GM10847 (cell line): ENCODE results near the gene MAGI1.

Experiments used
- POLR2A ChIP-seq: IDR thresholded peaks from 2 replicates; pipeline ENCODE4 v1.6.1; 2011; ENCODE audit not compliant: insufficient read length; ENCODE audit errors: extremely low read depth

Gene MAGI1

DNA sequence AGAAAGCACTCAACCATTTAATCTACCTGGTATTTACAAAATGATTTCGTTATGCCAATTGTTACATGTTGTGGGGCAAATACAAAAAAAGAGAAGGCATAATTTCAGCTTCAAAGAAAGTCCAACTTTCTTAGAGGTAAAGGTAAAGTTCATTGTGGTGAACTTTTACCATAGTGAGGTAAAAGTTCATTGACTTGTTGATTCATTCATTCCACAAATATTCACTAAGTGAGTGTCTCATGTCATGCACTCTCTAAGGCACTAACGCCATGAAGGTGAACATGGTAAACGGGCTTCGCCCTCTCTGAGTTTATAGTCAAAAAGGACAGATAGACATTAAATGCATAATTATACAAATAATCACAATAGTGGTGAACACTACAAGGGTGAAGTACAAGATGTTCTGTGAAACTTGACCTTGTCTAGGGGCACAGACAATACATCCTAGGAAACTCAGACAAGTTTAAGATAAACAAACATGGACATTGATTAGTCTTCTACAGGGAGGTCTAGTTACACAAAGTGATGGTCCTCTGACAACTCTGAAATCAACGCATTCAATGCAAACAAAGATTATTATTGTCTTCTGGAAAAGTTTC lies 378.6 kb downstream of the MAGI1 start:
- no peak for TF ChIP-seq POLR2A

DNA sequence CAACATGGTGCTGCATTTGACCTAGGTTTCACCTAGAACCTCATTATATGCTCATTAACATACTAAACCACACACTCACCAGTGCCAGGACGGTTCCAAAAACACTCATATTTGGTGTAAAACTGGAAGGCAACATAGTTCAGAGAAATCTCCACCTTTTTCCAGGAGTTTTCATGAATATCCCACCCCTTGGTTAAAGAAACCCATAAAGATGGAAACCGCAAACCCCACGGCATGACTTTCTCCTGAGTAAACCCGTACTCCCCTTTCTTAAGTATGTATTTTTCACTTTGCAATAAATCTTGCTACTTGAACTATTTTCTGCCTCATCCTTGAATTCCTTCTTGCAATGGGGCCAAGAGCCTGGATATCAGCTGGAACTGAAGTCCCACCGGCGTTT lies 379.3 kb downstream of the MAGI1 start:
- TF ChIP-seq POLR2A = no peak

DNA sequence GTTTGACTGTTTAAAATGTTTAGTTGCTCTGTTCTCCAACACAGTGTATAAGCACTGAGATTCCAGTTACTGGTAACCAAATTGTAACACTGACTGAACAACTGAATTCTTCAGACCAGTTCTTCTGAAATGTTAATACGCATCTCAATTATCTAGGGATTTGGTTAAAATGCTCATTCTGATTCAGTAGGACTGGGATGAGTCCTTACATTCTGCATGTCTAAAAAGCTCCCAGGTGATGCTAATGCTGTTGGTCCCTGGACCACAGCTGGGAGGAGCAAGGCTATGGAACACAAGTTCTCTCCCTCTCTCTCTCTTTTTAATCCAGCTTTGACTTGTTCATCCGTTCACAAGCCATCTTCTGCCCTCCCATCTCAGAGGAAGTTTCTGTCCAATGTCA lies 380.3 kb downstream of the MAGI1 start:
- no peak for TF ChIP-seq POLR2A

DNA sequence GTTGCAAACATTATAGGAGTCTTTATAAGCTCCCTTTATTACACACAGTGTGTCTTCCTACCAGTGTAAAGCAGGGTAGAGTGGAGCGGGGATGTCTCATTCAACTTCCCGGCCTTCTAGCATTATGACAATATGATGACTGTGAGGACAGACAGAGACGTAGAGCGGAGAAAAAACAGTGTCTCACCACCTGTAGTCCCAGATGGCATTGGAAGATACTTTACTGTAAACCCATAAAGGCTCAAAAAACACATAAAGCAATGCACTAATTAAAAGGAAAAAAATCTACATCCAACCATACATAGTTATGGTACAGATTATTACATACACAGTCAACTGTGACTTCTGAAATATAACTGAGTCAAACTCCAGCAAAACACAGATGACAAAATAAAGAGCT lies 383.7 kb downstream of the MAGI1 start:
- TF ChIP-seq POLR2A = no peak

DNA sequence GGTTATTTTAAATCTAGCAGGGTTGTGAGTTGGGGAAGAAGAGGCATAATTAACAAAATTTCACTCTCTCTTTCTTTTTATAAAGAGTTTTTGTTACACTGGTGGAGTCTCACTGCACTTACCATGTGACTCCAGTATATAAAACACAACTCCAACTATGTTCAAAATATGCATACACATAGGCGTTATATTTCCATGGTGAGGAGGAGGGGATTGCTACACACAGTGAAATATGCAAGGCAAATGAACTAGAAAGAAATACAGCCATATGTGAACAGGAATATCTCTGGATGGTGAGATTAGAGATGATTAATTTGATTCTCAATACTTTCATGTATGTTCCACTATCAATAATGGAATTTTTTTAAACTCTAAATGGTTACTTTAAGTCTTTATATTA lies 385.0 kb downstream of the MAGI1 start:
- no peak for TF ChIP-seq POLR2A

DNA sequence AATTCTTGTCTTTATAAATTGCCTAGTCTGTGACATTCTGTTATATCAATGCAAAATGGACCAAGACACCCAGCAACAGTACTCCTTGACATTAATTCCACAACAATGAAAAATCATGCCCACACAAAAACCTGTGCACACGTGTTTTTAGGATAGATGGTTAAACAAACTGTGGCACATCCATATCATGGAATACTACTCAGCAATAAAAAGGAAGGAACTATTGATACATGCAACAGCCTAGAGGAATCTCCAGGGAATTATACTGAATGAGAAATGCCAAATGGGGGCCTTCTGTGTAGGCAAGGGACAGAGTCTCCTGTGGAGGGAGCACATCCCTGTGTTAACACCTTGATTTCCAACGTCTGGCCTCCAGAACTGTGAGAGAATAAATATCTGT lies 388.5 kb downstream of the MAGI1 start:
- no peak for TF ChIP-seq POLR2A

DNA sequence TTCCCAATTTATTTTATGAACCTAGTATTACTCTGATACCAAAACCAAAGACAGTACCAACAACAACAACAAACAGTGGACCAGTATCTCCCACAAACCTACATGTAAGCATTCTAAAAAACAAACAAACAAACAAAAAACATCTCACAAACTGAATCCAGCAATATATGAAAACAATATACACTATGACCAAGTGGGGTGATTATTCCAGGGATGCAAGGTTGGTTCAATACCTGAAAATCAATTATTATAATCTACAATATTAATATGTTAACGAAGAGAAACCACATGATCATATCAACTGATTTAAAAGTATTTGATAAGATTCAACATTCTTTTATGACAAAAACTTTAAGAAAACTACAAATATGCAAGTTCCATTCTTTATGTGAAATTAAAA lies 391.3 kb downstream of the MAGI1 start:
- no peak for TF ChIP-seq POLR2A

DNA sequence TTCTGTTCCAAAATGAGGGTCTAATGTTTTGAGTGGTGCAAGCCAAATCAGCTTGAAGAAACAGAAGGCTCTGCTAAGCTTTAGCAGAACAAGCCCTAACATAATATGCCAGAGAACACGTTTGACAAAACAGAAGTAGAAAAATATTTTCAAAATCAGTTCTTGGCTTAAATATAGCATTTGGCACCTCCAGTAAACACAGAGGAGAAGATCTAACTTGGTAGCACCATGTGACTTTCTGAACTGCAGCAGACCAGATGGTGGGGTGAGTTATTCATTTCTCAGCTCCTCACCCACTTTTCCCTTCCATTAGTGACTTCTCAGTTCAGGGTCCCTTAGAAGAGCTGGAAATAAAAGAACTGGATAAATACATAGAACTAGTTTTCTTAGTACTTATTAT lies 395.8 kb downstream of the MAGI1 start:
- no peak for TF ChIP-seq POLR2A

DNA sequence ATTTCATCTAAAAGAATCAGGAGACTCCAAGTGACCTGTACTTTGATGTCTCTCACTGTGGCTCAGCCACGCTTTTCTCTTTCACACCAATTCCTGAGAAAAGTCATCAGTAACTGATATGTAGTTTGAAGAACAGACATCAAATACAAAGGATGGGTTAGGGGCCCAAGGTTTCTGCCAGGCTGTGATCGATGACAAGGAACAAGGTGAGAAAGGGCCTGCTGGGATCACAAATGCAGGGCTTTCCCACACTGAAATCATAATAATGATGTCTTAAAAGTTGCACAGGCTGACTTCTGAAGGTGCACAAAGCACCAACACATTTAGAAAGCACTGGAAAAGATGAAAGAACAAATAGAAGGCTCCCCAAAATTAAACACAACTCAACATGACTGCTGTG lies 396.9 kb downstream of the MAGI1 start:
- no peak for TF ChIP-seq POLR2A

DNA sequence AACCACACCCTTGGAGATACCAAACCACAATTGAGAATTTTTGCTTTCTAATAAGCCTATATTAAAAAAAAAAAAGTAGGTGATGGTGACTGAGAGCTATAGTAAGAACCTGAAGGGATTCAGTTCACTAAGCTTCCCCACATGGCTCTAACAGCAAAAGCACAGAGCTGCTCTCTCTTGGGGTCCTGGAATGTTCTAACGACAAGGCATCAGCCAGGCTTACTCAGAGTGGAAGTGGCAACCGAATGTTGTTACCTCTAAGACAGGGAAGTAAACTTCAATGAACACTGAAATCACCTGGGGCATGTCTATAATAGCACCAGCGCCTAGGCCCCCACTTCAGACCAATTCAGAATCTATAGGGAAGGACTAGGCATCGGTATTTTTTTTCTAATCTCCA lies 397.7 kb downstream of the MAGI1 start:
- no peak for TF ChIP-seq POLR2A

DNA sequence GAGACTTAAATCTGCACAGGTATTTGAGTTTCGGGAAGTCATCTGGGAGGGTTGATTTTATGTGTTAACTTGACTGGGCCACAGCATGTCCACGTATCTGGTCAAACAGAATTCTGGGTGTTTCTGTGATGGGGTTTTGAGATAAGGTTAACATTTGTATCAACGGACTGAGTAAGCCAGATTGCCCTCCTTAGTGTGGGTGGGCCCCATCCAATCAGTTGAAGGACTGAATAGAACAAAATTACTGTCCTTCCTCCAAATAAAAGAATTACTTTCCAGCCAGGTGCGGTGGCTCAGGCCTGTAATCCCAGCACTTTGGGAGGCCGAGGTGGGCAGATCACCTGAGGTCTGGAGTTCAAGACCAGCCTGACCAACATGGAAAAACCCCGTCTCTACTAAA lies 399.3 kb downstream of the MAGI1 start:
- no peak for TF ChIP-seq POLR2A

DNA sequence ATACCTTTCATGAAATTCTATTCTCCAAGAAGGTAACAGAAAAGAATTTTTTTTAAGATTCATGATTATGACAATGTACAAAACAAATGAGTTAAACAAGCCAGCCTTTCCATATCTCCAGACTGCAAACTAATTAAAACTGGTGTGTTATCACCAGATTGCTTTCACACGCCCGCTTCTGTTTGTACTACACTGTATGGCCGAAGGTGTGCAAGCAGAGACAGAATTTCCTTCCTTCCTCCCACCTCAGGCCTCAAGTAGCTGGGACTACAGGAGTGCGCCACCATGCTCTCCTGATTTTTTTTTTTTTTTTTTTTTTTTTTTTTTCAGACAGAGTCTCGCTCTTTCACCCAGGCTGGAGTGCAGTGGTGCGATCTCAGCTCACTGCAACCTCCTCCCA lies 400.4 kb downstream of the MAGI1 start:
- TF ChIP-seq POLR2A = no peak

DNA sequence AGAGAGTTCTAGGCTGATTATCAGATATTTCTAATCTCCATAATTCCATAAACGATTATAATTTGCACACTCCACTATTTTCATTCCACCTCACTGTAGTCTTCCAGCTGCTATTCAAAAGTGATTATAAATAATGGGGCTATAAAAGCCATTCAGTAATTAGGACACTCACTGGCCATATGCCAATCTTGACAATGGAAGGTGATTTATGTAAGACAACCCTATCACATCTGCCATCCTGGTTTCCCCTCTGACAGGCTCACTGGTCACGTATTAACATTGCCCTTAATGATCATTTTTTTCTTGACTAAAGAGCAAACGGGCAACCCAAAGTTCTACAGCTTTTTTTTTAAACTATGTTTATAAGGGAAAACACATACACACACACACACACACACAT lies 402.4 kb downstream of the MAGI1 start:
- TF ChIP-seq POLR2A = no peak

DNA sequence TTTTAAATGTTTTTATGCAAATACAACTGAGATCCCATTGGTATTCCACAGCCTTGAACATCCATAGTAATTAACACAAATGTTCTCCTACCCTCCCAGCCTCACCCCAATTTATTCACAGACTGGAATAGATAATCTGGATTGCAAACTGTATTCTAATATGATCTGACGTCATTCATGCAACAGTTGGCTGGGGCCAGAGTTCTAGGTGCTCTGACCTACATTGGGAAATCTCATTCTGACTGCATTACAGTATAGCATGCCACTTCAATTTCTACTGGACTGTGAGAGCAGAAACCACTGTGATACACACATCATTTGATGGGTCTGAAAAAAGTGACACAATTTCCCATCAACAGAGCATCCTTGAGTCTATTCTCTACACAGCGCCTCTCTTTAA lies 403.1 kb downstream of the MAGI1 start:
- TF ChIP-seq POLR2A = no peak

DNA sequence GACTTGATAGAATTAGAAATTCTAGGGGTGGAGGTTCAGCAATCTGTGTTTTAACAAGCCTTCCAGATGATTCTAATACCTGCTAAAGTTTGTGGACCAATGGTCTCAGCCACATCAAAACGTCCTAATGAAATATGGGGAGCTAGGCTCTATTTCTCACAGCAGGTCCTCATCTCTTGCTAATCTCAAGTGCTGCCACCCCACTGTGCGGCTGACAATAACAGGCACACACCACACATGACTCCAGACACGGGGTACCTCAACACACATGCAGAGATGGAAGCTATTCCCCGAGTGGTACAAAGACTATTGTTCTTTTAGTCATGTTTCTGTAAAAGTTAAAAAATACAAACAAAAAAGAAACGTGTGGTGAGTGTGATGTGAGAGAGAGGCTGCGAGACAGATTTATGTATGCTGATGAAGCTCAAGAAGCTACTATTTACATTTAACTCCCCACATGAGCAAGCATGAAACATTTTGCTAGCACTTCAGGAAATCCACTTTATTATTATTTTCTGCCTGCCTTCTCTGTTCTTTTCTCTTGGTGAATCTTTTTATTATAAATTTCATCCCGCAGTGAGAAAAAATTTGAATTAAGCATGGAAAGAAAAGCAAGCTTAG lies 405.6 kb downstream of the MAGI1 start:
- TF ChIP-seq POLR2A = no peak

DNA sequence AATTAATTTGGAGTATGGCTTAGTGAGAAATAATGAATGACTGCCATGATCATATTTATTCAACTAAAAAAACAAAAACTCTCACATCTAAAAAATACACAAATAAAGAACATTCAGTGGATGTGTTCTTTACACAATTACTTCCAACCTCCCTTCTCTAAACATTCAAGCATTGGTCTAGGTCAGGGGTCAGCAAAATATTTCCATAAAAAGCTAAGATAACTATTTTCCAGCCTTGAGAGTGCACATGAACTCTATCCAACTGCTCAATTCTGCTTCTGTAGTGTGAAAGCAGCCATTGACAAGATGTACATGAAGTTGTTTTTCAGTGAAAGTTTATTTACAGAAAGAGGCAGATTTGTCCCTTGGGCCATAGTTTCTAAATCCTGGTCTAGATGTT lies 406.3 kb downstream of the MAGI1 start:
- TF ChIP-seq POLR2A = no peak

DNA sequence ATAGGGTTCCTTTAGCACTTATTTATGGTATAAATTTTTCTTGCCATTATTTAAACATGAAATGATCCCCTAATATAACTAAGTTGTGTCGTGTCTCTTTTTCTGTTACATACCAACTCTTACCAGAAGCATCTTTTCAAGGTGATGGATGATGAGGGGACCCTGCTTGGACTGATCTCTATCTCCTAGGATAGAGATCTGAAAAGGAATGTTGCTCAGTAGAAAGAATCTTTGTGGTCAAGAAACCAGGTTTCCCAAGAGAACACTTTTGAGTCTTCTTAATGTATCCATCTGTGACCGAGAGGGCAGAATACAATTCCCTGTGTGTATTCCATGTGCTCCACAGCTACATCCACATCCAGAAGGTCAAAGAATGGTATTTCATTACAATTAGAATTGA lies 409.7 kb downstream of the MAGI1 start:
- no peak for TF ChIP-seq POLR2A

DNA sequence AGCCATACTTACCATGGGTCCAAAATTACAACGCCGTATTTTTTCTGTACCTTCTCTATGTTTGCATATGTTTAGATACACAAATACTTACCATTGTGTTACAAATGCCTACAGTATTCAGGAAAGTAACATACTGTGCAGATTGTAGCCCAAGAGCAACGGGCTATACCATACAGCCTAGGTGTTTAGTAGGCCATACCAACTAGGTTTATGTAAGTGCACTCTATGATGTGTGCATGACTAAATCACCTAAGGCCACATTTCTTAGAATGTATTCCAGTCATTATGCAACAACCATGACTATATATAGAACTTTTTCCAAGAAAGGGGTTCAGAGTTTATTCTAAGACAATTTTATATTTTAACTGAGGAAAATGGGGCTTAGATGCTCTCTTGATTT lies 411.7 kb downstream of the MAGI1 start:
- TF ChIP-seq POLR2A = no peak

DNA sequence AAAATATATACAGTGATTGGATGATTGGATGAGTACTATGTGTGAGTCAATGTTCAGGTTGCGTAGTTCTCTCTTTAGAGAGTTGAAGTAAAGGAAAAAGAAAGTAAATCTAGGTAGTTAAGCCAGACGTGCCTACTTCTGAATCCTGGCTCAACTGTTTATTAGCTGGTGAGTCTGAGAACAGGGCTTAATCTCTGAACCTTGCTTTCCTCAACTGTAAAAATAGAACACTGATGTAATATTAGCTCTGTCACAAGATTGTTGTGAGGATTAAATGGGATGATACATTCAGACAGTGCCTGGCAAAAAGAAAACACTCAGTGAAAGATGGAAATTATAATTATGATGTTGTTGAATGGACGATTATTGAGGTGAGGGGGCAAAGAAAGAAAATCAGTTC lies 413.4 kb downstream of the MAGI1 start:
- TF ChIP-seq POLR2A = no peak
